Measurements from ENCODE around the gene ZRANB2. TPM values are rescaled to one million over a fixed set of nuclear protein-coding genes. Genes with fewer than 3 reads are reported as not detected.

ZRANB2 gene
- 94.0 TPM for total RNA-seq

- peak; percentile 98 for DNase-seq
Observed at GRCh38 chr1:71080739-71081696, at the start of gene ZRANB2. ZRANB2 (minus strand) TSS chr1:71081035; CDS start chr1:71080995, 40 bp downstream.

- no peak for DNase-seq
Observed at GRCh38 chr1:71128060-71128459, 47.2 kb upstream of the ZRANB2 start.

GRCh38 chr1:71118086-71118485 lies 37.3 kb upstream of the ZRANB2 start:
- DNase-seq = no peak

GRCh38 chr1:71116729-71117128 lies 35.9 kb upstream of the ZRANB2 start:
- DNase-seq = no peak

- no peak for DNase-seq
Observed at GRCh38 chr1:71106658-71107322, 26.0 kb upstream of the ZRANB2 start.

- DNase-seq = no peak
Observed at GRCh38 chr1:71104417-71104816, 23.6 kb upstream of the ZRANB2 start.

- no peak for DNase-seq
Observed at GRCh38 chr1:71101839-71102376, 21.1 kb upstream of the ZRANB2 start.

- DNase-seq = no peak
Observed at GRCh38 chr1:71097428-71097827, 16.6 kb upstream of the ZRANB2 start.

- no peak for DNase-seq
Observed at GRCh38 chr1:71094913-71095312, 14.1 kb upstream of the ZRANB2 start.

GRCh38 chr1:71093938-71094337 lies 13.1 kb upstream of the ZRANB2 start:
- DNase-seq = peak; percentile 29

GRCh38 chr1:71089536-71090270 lies 8.9 kb upstream of the ZRANB2 start:
- no peak for DNase-seq

- DNase-seq = no peak
Observed at GRCh38 chr1:71088645-71089287, 7.9 kb upstream of the ZRANB2 start.

GRCh38 chr1:71087713-71088112 lies 6.9 kb upstream of the ZRANB2 start:
- DNase-seq = no peak

- no peak for DNase-seq
Observed at GRCh38 chr1:71087060-71087459, 6.2 kb upstream of the ZRANB2 start.

GRCh38 chr1:71086331-71086730 lies 5.5 kb upstream of the ZRANB2 start:
- no peak for DNase-seq

- DNase-seq = no peak
Observed at GRCh38 chr1:71083271-71083670, 2.4 kb upstream of the ZRANB2 start.

- no peak for DNase-seq
Observed at GRCh38 chr1:71081697-71082080, 854 bp upstream of the ZRANB2 start.

GRCh38 chr1:71080230-71080738 lies 551 bp downstream of the ZRANB2 start:
- peak; percentile 32 for DNase-seq

- no peak for DNase-seq
Observed at GRCh38 chr1:71074681-71075080, 6.2 kb downstream of the ZRANB2 start.

GRCh38 chr1:71072273-71072672 lies 8.6 kb downstream of the ZRANB2 start:
- DNase-seq = no peak

GRCh38 chr1:71071720-71072119 lies 9.1 kb downstream of the ZRANB2 start:
- DNase-seq = no peak

Data from tongue (tissue), 2 donors.